Astrocyte (in vitro differentiated cells and primary cell): ENCODE data around the gene CHPT1. TPM values are rescaled to one million over a fixed set of nuclear protein-coding genes. Genes with fewer than 3 reads are reported as not detected.

ENCODE experiments used
- DNase-seq: peaks from one replicate; pipeline ENCODE4 v3.0.0-alpha.2; 2010; ENCODE audit warnings: low read depth
- FAIRE-seq: peaks from 2 replicates; lab custom pipeline; 2011; peaks lifted over from hg19 to GRCh38; lab: Jason Lieb, UNC
- H2AFZ ChIP-seq: 2 replicates; pipeline ENCODE4 v1.6.0; 2012; ENCODE audit warnings: low read depth, low read length, inconsistent platforms
- H3K27ac ChIP-seq: 2 replicates; pipeline ENCODE4 v1.5.1; 2011; ENCODE audit warnings: low read depth, low read length, inconsistent platforms
- H3K27me3 ChIP-seq: 2 replicates; pipeline ENCODE4 v1.6.0; 2011; ENCODE audit warnings: low read length, inconsistent platforms; ENCODE audit not compliant: insufficient read depth
- H3K36me3 ChIP-seq: 2 replicates; pipeline ENCODE4 v1.5.1; 2011; ENCODE audit warnings: low read length, inconsistent platforms; ENCODE audit not compliant: insufficient read depth
- H3K4me1 ChIP-seq: 2 replicates; pipeline ENCODE4 v1.5.1; 2011; ENCODE audit warnings: low read length, inconsistent platforms; ENCODE audit not compliant: insufficient read depth
- H3K4me2 ChIP-seq: 2 replicates; pipeline ENCODE4 v1.6.0; 2012; ENCODE audit warnings: low read length, inconsistent platforms
- H3K4me3 ChIP-seq: 2 replicates; pipeline ENCODE4 v1.5.1; 2011; ENCODE audit warnings: low read depth, mild to moderate bottlenecking, low read length, inconsistent platforms; ENCODE audit not compliant: insufficient read depth
- H3K79me2 ChIP-seq: 2 replicates; pipeline ENCODE4 v1.6.0; 2012; ENCODE audit warnings: mild to moderate bottlenecking, low read length, inconsistent platforms; ENCODE audit not compliant: insufficient read depth
- H3K9ac ChIP-seq: 2 replicates; pipeline ENCODE4 v1.6.0; 2012; ENCODE audit warnings: mild to moderate bottlenecking, low read length, inconsistent platforms
- H3K9me3 ChIP-seq: 2 replicates; pipeline ENCODE4 v1.5.1; 2012; ENCODE audit warnings: low read depth, mild to moderate bottlenecking, low read length, inconsistent platforms; ENCODE audit not compliant: insufficient read depth
- H4K20me1 ChIP-seq: 2 replicates; pipeline ENCODE4 v1.6.0; 2012; ENCODE audit warnings: low read length, inconsistent platforms; ENCODE audit not compliant: insufficient read depth
- H3K27ac Mint-ChIP-seq: one replicate; pipeline ENCODE4 v1.8.0; 2021; ENCODE audit warnings: mild to moderate bottlenecking, mixed read lengths; ENCODE audit not compliant: unreplicated experiment
- H3K27me3 Mint-ChIP-seq: one replicate; pipeline ENCODE4 v1.8.0; 2021; ENCODE audit warnings: low read depth, mixed read lengths; ENCODE audit not compliant: unreplicated experiment
- H3K36me3 Mint-ChIP-seq: one replicate; pipeline ENCODE4 v1.8.0; 2021; ENCODE audit warnings: low read depth, mixed read lengths; ENCODE audit not compliant: unreplicated experiment
- H3K4me1 Mint-ChIP-seq: one replicate; pipeline ENCODE4 v1.8.0; 2021; ENCODE audit warnings: low read depth, mixed read lengths; ENCODE audit not compliant: unreplicated experiment
- H3K4me3 Mint-ChIP-seq: one replicate; pipeline ENCODE4 v1.8.0; 2021; ENCODE audit warnings: mild to moderate bottlenecking, moderate library complexity, mixed read lengths; ENCODE audit not compliant: unreplicated experiment
- H3K9me3 Mint-ChIP-seq: one replicate; pipeline ENCODE4 v1.8.0; 2021; ENCODE audit warnings: mild to moderate bottlenecking, mixed read lengths; ENCODE audit not compliant: unreplicated experiment
- CTCF ChIP-seq: IDR thresholded peaks from 2 replicates; pipeline ENCODE4 v1.5.1; 2011; ENCODE audit warnings: low read depth, mild to moderate bottlenecking, inconsistent platforms, low read length, moderate library complexity; ENCODE audit not compliant: insufficient read depth
- EZH2 ChIP-seq: IDR thresholded peaks from 2 replicates; pipeline ENCODE4 v1.6.1; 2012; ENCODE audit warnings: mild to moderate bottlenecking, low read length, inconsistent platforms; ENCODE audit not compliant: insufficient read depth
- total RNA-seq: library from RNA; stranded (reverse); gene quantifications from 2 replicates; pipeline ENCODE4 v1.2.1, GENCODE V29; 2021

CHPT1 gene
- total RNA-seq, 1 donor from 2014 or later = 22.2 TPM

GRCh38 chr12:101650346-101651117 lies 46.9 kb upstream of the CHPT1 start:
- Histone ChIP-seq H3K27ac (no peak overlapping the region), H2AFZ (no peak overlapping the region), H4K20me1 (no peaks in the 10 kb centered on the region), H3K9ac (no peak overlapping the region), H3K4me1 (no peaks in the 10 kb centered on the region), H3K79me2 (no peaks in the 10 kb centered on the region), H3K4me2 (no peak overlapping the region), H3K9me3 (no peaks in the 10 kb centered on the region), H3K4me3 (no peak overlapping the region), H3K27me3 (no peaks in the 10 kb centered on the region), H3K36me3 (no peaks in the 10 kb centered on the region)
- Mint-ChIP-seq H3K9me3 (no peaks in the 10 kb centered on the region), H3K27me3 (no peaks in the 10 kb centered on the region), H3K36me3 (no peaks in the 10 kb centered on the region), H3K4me1 (no peaks in the 10 kb centered on the region), H3K4me3 (no peak overlapping the region), H3K27ac (no peak overlapping the region)
- no peak for FAIRE-seq
- no peak for TF ChIP-seq CTCF
- TF ChIP-seq EZH2 = no peak
- no peak for DNase-seq

- no peaks in the 10 kb centered on the region for H3K27me3 ChIP-seq
- no peak overlapping the region for H3K4me3 ChIP-seq
- H3K9me3 Mint-ChIP-seq = no peaks in the 10 kb centered on the region
- no peak for TF ChIP-seq CTCF
- no peak for TF ChIP-seq EZH2
- H3K27ac Mint-ChIP-seq = no peak overlapping the region
- no peaks in the 10 kb centered on the region for H3K27me3 Mint-ChIP-seq
- H3K79me2 ChIP-seq = no peaks in the 10 kb centered on the region
- DNase-seq (no peak), FAIRE-seq (no peak)
- H3K36me3 Mint-ChIP-seq = no peaks in the 10 kb centered on the region
- no peaks in the 10 kb centered on the region for H3K9me3 ChIP-seq
- no peak overlapping the region for H3K4me3 Mint-ChIP-seq
- H3K36me3 ChIP-seq = no peaks in the 10 kb centered on the region
- no peak overlapping the region for H3K4me2 ChIP-seq
- no peak overlapping the region for H3K27ac ChIP-seq
- H3K4me1 Mint-ChIP-seq = no peaks in the 10 kb centered on the region
- no peak overlapping the region for H3K9ac ChIP-seq
- H3K4me1 ChIP-seq = no peaks in the 10 kb centered on the region
- H4K20me1 ChIP-seq = no peaks in the 10 kb centered on the region
- H2AFZ ChIP-seq = no peak overlapping the region
These were observed 44.4 kb upstream of the CHPT1 start for GRCh38 chr12:101653030-101653429.

- Histone ChIP-seq H3K9ac (no peak overlapping the region), H3K4me2 (no peak overlapping the region), H3K27me3 (no peaks in the 10 kb centered on the region), H3K36me3 (no peaks in the 10 kb centered on the region), H3K4me1 (no peaks in the 10 kb centered on the region), H3K27ac (no peak overlapping the region), H3K79me2 (no peaks in the 10 kb centered on the region), H3K9me3 (no peaks in the 10 kb centered on the region), H4K20me1 (no peaks in the 10 kb centered on the region), H3K4me3 (no peak overlapping the region), H2AFZ (no peak overlapping the region)
- Mint-ChIP-seq H3K36me3 (no peaks in the 10 kb centered on the region), H3K4me3 (no peak overlapping the region), H3K27ac (no peak overlapping the region), H3K9me3 (no peaks in the 10 kb centered on the region), H3K4me1 (no peaks in the 10 kb centered on the region), H3K27me3 (no peaks in the 10 kb centered on the region)
- DNase-seq = no peak
- TF ChIP-seq CTCF (no peak), EZH2 (no peak)
- no peak for FAIRE-seq
These were observed 43.9 kb upstream of the CHPT1 start for GRCh38 chr12:101653503-101653902.
